Left ventricle myocardium superior (tissue), 1 donor: ENCODE measurements around the gene ZMIZ1. TPM values are rescaled to one million over a fixed set of nuclear protein-coding genes. Genes with fewer than 3 reads are reported as not detected.
"Not testable (repeated sequence)": the region's sequence is repeated elsewhere in the genome, so short reads cannot be mapped to it uniquely, and the experiment has no call there.

ENCODE experiments used
- ATAC-seq: fragments of 200-7000 bp; cut with Tn5 transposase; one replicate; pipeline ENCODE4 v1.9.1; 2020; ENCODE audit warnings: mild to moderate bottlenecking, moderate library complexity
- DNase-seq: peaks from one replicate; pipeline ENCODE4 v3.0.0-alpha.2; 2020
- intact Hi-C: fragments of 100-400 bp; cut with micrococcal nuclease; formaldehyde crosslinking; loops from one replicate; pipeline ENCODE4 v1.11.0; 2022
- total RNA-seq: library from RNA; stranded (reverse); fragmentation: NEBNext Ultra II Directional; extraction: Animal tissue kit (Norgen Biotek cat#: 25700); gene quantifications from one replicate; pipeline ENCODE4 v1.2.1, GENCODE V29; 2021
- donor health status: DM: no; HTN: yes; CAD: no; lungs with severe emphysema.

ZMIZ1 gene
- total RNA-seq, 1 donor from 2014 or later: 49.5 TPM

- intact Hi-C loops: no loop called here
- no peak for DNase-seq
Measured at GRCh38 chr10:79267499-79267898, 198.7 kb downstream of the ZMIZ1 start.

GRCh38 chr10:79268161-79268601 is 199.4 kb downstream of the ZMIZ1 start:
- DNase-seq (peak; percentile 43), ATAC-seq (no peak)
- intact Hi-C loops: no loop called here

More at GRCh38 chr10:79267499-79267898, 198.7 kb downstream of the ZMIZ1 start:
- no peak for ATAC-seq

GRCh38 chr10:79268742-79269141 is 200.0 kb downstream of the ZMIZ1 start:
- intact Hi-C loops: no loop called here
- ATAC-seq: no peak

GRCh38 chr10:79269443-79269842 is 200.7 kb downstream of the ZMIZ1 start:
- intact Hi-C loops: no loop called here
- no peak for ATAC-seq
- no peak for DNase-seq

More at GRCh38 chr10:79268742-79269141, 200.0 kb downstream of the ZMIZ1 start:
- DNase-seq: no peak

GRCh38 chr10:79269969-79270368 is 201.2 kb downstream of the ZMIZ1 start:
- ATAC-seq (no peak), DNase-seq (no peak)
- intact Hi-C loops: loop anchor here (10.0 kb wide), 1 partner anchor 45 kb away; no protein-coding TSS in a partner anchor

GRCh38 chr10:79270466-79271246 is 201.9 kb downstream of the ZMIZ1 start:
- DNase-seq (peak; percentile 62), ATAC-seq (no peak)
- intact Hi-C loops: loop anchor here (10.0 kb wide), 1 partner anchor 46 kb away; no protein-coding TSS in a partner anchor

GRCh38 chr10:79272353-79272752 is 203.6 kb downstream of the ZMIZ1 start:
- DNase-seq (peak; percentile 48), ATAC-seq (no peak)
- intact Hi-C loops: loop anchor here (10.0 kb wide), 1 partner anchor 48 kb away; no protein-coding TSS in a partner anchor

- ATAC-seq (peak; percentile 13), DNase-seq (peak; percentile 69)
- intact Hi-C loops: loop anchor here (10.0 kb wide), 1 partner anchor 49 kb away; no protein-coding TSS in a partner anchor
Measured at GRCh38 chr10:79273604-79274003, 204.8 kb downstream of the ZMIZ1 start.

GRCh38 chr10:79274279-79275104 is 205.7 kb downstream of the ZMIZ1 start:
- ATAC-seq (peak; percentile 83), DNase-seq (peak; percentile 89)
- intact Hi-C loops: loop anchor here (10.0 kb wide), 1 partner anchor 50 kb away; no protein-coding TSS in a partner anchor

GRCh38 chr10:79275105-79275430 is 206.3 kb downstream of the ZMIZ1 start:
- intact Hi-C loops: loop anchor here (10.0 kb wide), 1 partner anchor 50 kb away; no protein-coding TSS in a partner anchor
- no peak for DNase-seq
- no peak for ATAC-seq

- intact Hi-C loops: loop anchor here (10.0 kb wide), 1 partner anchor 51 kb away; no protein-coding TSS in a partner anchor
- peak; percentile 82 for DNase-seq
Measured at GRCh38 chr10:79275431-79275851, 206.7 kb downstream of the ZMIZ1 start.

GRCh38 chr10:79277579-79278269 is 209.0 kb downstream of the ZMIZ1 start:
- ATAC-seq (no peak), DNase-seq (peak; percentile 49)
- intact Hi-C loops: loop anchor here (10.0 kb wide), 1 partner anchor 53 kb away; no protein-coding TSS in a partner anchor

More at GRCh38 chr10:79275431-79275851, 206.7 kb downstream of the ZMIZ1 start:
- ATAC-seq: peak; percentile 27

GRCh38 chr10:79279047-79279446 is 210.3 kb downstream of the ZMIZ1 start:
- not testable (repeated sequence) for ATAC-seq, DNase-seq
- intact Hi-C loops: loop anchor here (10.0 kb wide), 1 partner anchor 54 kb away; no protein-coding TSS in a partner anchor

- DNase-seq: no peak
- intact Hi-C loops: no loop called here
- no peak for ATAC-seq
Measured at GRCh38 chr10:79280956-79281355, 212.2 kb downstream of the ZMIZ1 start.

- intact Hi-C loops: no loop called here
- no peak for ATAC-seq
- DNase-seq: no peak
Measured at GRCh38 chr10:79282388-79282787, 213.6 kb downstream of the ZMIZ1 start.

GRCh38 chr10:79283616-79284015 is 214.8 kb downstream of the ZMIZ1 start:
- DNase-seq (no peak), ATAC-seq (no peak)
- intact Hi-C loops: no loop called here

- intact Hi-C loops: no loop called here
- DNase-seq (no peak), ATAC-seq (no peak)
Measured at GRCh38 chr10:79284158-79284871, 215.5 kb downstream of the ZMIZ1 start.
